Tibial nerve (tissue), 3 donors: ENCODE data around the gene CRY1.

ENCODE experiments used
- CTCF ChIP-seq, 5 experiments: fragments of 200-600 bp in 3 of 5; fragments of 450-650 bp in 2 of 5; sonication (generic) in 3 of 5; IDR thresholded peaks; one replicate each; pipeline ENCODE4 v1.5.1; 2016 to 2019; ENCODE audit warnings: antibody characterized with exemption in 5 of 5, mild to moderate bottlenecking in 3 of 5, moderate library complexity in 2 of 5
- POLR2A ChIP-seq, 2 donors: fragments of 450-650 bp; IDR thresholded peaks; one replicate each; pipeline ENCODE4 v1.6.1; 2017; ENCODE audit warnings: antibody characterized with exemption in 2 of 2, mild to moderate bottlenecking in 2 of 2, moderate library complexity in 2 of 2

- TF ChIP-seq CTCF (IDR thresholded peaks at IDR 0.05), result peak in 2 of 5 experiments; percentile 49 to 52
- peak; percentile 88 to 95 for TF ChIP-seq POLR2A (IDR thresholded peaks at IDR 0.05)
Measured at GRCh38 chr12:106955377-106956047, 137.8 kb downstream of the CRY1 start, which contains the start of gene TMEM263.
